Esophagus muscularis mucosa (tissue), 4 donors: ENCODE results near the gene CX3CL1.

ENCODE experiments used
- CTCF ChIP-seq, 3 experiments: fragments of 200-600 bp in 2 of 3; fragments of 450-650 bp in 1 of 3; sonication (generic) in 2 of 3; IDR thresholded peaks; one replicate each; pipeline ENCODE4 v1.5.1; 2017 to 2019; ENCODE audit warnings: antibody characterized with exemption in 3 of 3, mild to moderate bottlenecking in 2 of 3, moderate library complexity in 1 of 3
- EP300 ChIP-seq: sonication (generic); formaldehyde crosslinking; IDR thresholded peaks from one replicate; pipeline ENCODE4 v1.6.1; 2017; ENCODE audit warnings: antibody characterized with exemption
- POLR2A ChIP-seq: fragments of 450-650 bp; IDR thresholded peaks from one replicate; pipeline ENCODE4 v1.6.1; 2017; ENCODE audit warnings: antibody characterized with exemption, moderate library complexity, mild to moderate bottlenecking, low read depth
- POLR2AphosphoS5 ChIP-seq, 2 donors: sonication (generic); formaldehyde crosslinking; IDR thresholded peaks; one replicate each; pipeline ENCODE4 v1.6.1; 2017; ENCODE audit warnings: antibody characterized with exemption in 2 of 2

- no peak for TF ChIP-seq CTCF (IDR thresholded peaks at IDR 0.05)
- TF ChIP-seq POLR2AphosphoS5 (IDR thresholded peaks at IDR 0.05), result no peak
- TF ChIP-seq POLR2A, result no peak
- TF ChIP-seq EP300, result no peak
Observed at GRCh38 chr16:57427824-57428223, 55.5 kb downstream of the CX3CL1 start.
